ENCODE results near the gene RPL29. TPM values are rescaled to one million over a fixed set of nuclear protein-coding genes. Genes with fewer than 3 reads are reported as not detected.

RPL29 gene
- total and polyA plus RNA-seq, 2 of the 8 experiments (the other 6 are each of a cell fraction or from before 2014, with no cell fraction given), result 1,467 to 2,660 TPM

- Histone ChIP-seq H3K23ac (ENCODE audit: insufficient read length) (no peak overlapping the region), H3K9ac (replicated peaks in 1 of 4; ENCODE audit: extremely low read depth in 1 of 4, low read depth in 3 of 4, low read length in 3 of 4) (no peak overlapping the region), H3K4me1 (replicated peaks in 1 of 4; ENCODE audit: control insufficient read depth in 3 of 4, insufficient read depth in 4 of 4, low read length in 3 of 4) (peaks cover 0 to 15% (median 7%) of the 10 kb centered on the region in 4 experiments; a peak in 6 of 7 replicates), H2AFZ (ENCODE audit: low read length) (no peak overlapping the region), H3K4me2 (ENCODE audit: insufficient read depth in 1 of 2, low read depth in 2 of 2, low read length in 2 of 2) (no peak overlapping the region), H2BK15ac (ENCODE audit: low read length) (no peak overlapping the region), H4K8ac (ENCODE audit: extremely low read depth, insufficient read depth, low read length) (no peak overlapping the region), H3K14ac (ENCODE audit: insufficient read length) (no peak overlapping the region), H3K18ac (ENCODE audit: extremely low read depth, low read length) (no peak overlapping the region), H3K27me3 (replicated peaks in 1 of 4; ENCODE audit: control insufficient read depth in 3 of 4, extremely low read depth in 1 of 4, insufficient read depth in 3 of 4, low read length in 3 of 4) (peaks cover 15 to 43% (median 35%) of the 10 kb centered on the region in 4 experiments), H3K4ac (replicated peaks; ENCODE audit: insufficient read length, low read depth, low read length) (no peak overlapping the region), H3K4me3 (ENCODE audit: extremely low read depth in 1 of 4, insufficient read depth in 2 of 4, low read depth in 3 of 4, low read length in 4 of 4) (no peak overlapping the region), H2AK5ac (ENCODE audit: low read depth, low read length) (no peak overlapping the region), H2BK12ac (ENCODE audit: low read depth, low read length) (no peak overlapping the region), H4K91ac (replicated peaks; ENCODE audit: insufficient read length, low read length) (no peak overlapping the region), H4K5ac (ENCODE audit: insufficient read length, low read depth, low read length) (no peak overlapping the region), H3K23me2 (ENCODE audit: low read depth, low read length) (peaks cover 8% of the 10 kb centered on the region; the same call in 1 of the 2 replicates), H4K20me1 (replicated peaks in 1 of 2; ENCODE audit: control insufficient read depth in 1 of 2, insufficient read depth in 2 of 2, low read length in 2 of 2) (no peaks in the 10 kb centered on the region), H3K27ac (ENCODE audit: low read depth, low read length) (no peak overlapping the region), H2BK120ac (replicated peaks; ENCODE audit: low read depth, low read length) (no peak overlapping the region), H3K79me1 (ENCODE audit: low read depth, low read length) (no peaks in the 10 kb centered on the region), H2BK20ac (ENCODE audit: low read length) (no peak overlapping the region), H2BK5ac (ENCODE audit: low read depth, low read length) (no peak overlapping the region), H3K56ac (replicated peaks; ENCODE audit: insufficient read length, low read depth, low read length) (no peak overlapping the region), H3K79me2 (ENCODE audit: control insufficient read depth in 1 of 2, insufficient read depth in 2 of 2, low read length in 2 of 2) (no peaks in the 10 kb centered on the region), H3K36me3 (ENCODE audit: control insufficient read depth in 2 of 4, insufficient read depth in 4 of 4, low read length in 3 of 4) (no peaks in the 10 kb centered on the region), H3K9me3 (ENCODE audit: insufficient read depth in 2 of 2, low read depth in 1 of 2, low read length in 1 of 2) (no peaks in the 10 kb centered on the region)
- 90% methylated on average over 6 of the region's 6 CpGs; no CpG with 5 or more reads in 1 of the 2 experiments for WGBS, 2 experiments (ENCODE audit: extremely low coverage in 1 of 2, insufficient coverage in 1 of 2, insufficient read length in 1 of 2, insufficient replicate concordance in 2 of 2, low coverage in 1 of 2, low lambda C conversion rate in 2 of 2, missing lambda C conversion rate in 1 of 2)
- FAIRE-seq (no peak), DNase-seq (ENCODE audit: low read depth in 1 of 2, low spot score in 2 of 2) (no peak)
- POLR2A ChIA-PET (ENCODE audit: partially characterized antibody), result interaction anchor here (1.9 to 15.7 kb wide), 5 partner anchors 9 to 39 kb away, joined by 6 to 148 read pairs (median 14); partner anchors contain the start of genes ACY1, PARP3, PCBP4 and RPL29
- CTCF ChIA-PET (ENCODE audit: partially characterized antibody), result interaction anchor here (1.5 to 5.7 kb wide), 6 partner anchors 9 to 99 kb away, joined by 5 to 29 read pairs (median 7); partner anchors contain the start of genes ABHD14A, ABHD14B, PARP3 and RRP9
- TF ChIP-seq RBBP5 (IDR thresholded peaks at IDR 0.05; ENCODE audit: borderline replicate concordance, low read depth, low read length) (no peak), RAD21 (IDR thresholded peaks at IDR 0.05 in 1 of 2, conservative IDR thresholded peaks at IDR 0.05 in 1 of 2; ENCODE audit: low read depth in 2 of 2, low read length in 2 of 2) (no peak), ATF3 (IDR thresholded peaks at IDR 0.05; ENCODE audit: insufficient read depth, low read depth, low read length) (no peak), KDM4A (IDR thresholded peaks at IDR 0.05; ENCODE audit: low read depth, low read length, severe bottlenecking) (no peak), TEAD4 (IDR thresholded peaks at IDR 0.05; ENCODE audit: low read depth, low read length) (no peak), FOSL1 (IDR thresholded peaks at IDR 0.05; ENCODE audit: insufficient read depth, low read depth, low read length) (no peak), SIN3A (conservative IDR thresholded peaks at IDR 0.05 in 1 of 2, IDR thresholded peaks at IDR 0.05 in 1 of 2; ENCODE audit: low read depth in 1 of 2, low read length in 2 of 2) (no peak), JUND (IDR thresholded peaks at IDR 0.05; ENCODE audit: low read length) (no peak), POU5F1 (IDR thresholded peaks at IDR 0.05; ENCODE audit: low read depth, low read length) (no peak), SP1 (IDR thresholded peaks at IDR 0.05; ENCODE audit: low read depth, low read length) (no peak), GABPA (IDR thresholded peaks at IDR 0.05; ENCODE audit: borderline replicate concordance, insufficient read depth, low read length) (no peak), MAFK (IDR thresholded peaks at IDR 0.05; ENCODE audit: low read depth, low read length) (no peak), ZNF274 (IDR thresholded peaks at IDR 0.05; ENCODE audit: borderline replicate concordance, extremely low read depth, low read length) (no peak)
Observed at GRCh38 chr3:51954105-51954504, 41.6 kb downstream of the RPL29 start.
